Left ventricle myocardium superior (tissue), 1 donor: Measurements from ENCODE around the gene AKNA. TPM values are rescaled to one million over a fixed set of nuclear protein-coding genes. Genes with fewer than 3 reads are reported as not detected.

ENCODE experiments used
- ATAC-seq: fragments of 200-7000 bp; cut with Tn5 transposase; one replicate; pipeline ENCODE4 v1.9.1; 2020; ENCODE audit warnings: mild to moderate bottlenecking, moderate library complexity
- DNase-seq: peaks from one replicate; pipeline ENCODE4 v3.0.0-alpha.2; 2020
- intact Hi-C: fragments of 100-400 bp; cut with micrococcal nuclease; formaldehyde crosslinking; loops from one replicate; pipeline ENCODE4 v1.11.0; 2022
- total RNA-seq: library from RNA; stranded (reverse); fragmentation: NEBNext Ultra II Directional; extraction: Animal tissue kit (Norgen Biotek cat#: 25700); gene quantifications from one replicate; pipeline ENCODE4 v1.2.1, GENCODE V29; 2021
- donor health status: DM: no; HTN: yes; CAD: no; lungs with severe emphysema.

Gene AKNA
- total RNA-seq, 1 donor from 2014 or later: 5.1 TPM

DNA sequence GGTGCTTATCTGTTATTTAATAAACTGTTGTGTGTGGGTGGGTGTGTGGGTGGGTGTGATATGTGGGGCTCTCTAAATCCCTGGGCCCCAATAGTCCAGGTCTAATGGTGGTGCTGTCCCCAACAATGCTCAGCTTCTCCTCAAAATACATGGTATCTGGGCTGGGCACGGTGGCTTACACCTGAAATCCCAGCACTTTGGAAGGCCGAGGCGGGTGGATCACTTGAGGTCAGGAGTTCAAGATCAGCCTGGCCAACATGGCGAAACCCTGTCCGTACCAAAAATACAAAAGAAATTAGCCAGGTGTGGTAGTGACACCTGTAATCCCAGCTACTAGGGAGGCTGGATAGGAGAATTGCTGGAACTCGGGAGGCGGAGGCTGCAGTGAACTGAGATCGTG, 69.4 kb downstream of the AKNA start:
- intact Hi-C loops: no loop called here
- DNase-seq (no peak), ATAC-seq (no peak)

DNA sequence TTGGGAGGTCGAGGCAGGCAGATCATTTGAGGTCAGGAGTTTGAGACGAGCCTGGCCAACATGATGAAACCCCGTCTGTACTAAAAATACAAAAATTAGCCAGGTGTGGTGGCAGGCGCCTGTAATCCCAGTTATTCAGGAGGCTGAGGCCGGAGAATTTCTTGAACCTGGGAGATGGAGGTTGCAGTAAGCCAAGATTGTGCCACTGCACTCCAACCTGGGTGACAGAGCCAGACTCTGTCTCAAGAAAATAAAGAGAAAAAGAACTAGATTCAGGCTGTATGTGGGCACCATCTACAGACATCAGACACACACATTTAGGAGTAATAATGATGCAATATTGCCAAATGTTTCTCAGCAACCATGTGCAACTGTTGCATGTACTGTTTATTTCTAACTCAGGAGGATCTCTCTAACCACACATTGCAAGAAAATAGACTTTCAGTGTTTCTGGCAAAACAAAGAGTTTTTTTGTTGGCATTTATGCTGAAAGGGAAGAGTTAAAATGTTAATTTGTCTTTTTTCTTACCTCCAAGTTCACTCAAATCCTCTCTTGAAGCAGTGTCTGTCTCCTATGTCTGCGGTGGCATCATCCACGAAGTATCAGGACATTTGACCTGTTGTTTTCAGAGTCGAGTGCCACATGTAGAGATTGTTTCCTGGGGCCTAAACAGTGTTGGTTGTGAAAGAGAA, 70.0 kb downstream of the AKNA start:
- ATAC-seq: no peak
- no peak for DNase-seq
- intact Hi-C loops: no loop called here

DNA sequence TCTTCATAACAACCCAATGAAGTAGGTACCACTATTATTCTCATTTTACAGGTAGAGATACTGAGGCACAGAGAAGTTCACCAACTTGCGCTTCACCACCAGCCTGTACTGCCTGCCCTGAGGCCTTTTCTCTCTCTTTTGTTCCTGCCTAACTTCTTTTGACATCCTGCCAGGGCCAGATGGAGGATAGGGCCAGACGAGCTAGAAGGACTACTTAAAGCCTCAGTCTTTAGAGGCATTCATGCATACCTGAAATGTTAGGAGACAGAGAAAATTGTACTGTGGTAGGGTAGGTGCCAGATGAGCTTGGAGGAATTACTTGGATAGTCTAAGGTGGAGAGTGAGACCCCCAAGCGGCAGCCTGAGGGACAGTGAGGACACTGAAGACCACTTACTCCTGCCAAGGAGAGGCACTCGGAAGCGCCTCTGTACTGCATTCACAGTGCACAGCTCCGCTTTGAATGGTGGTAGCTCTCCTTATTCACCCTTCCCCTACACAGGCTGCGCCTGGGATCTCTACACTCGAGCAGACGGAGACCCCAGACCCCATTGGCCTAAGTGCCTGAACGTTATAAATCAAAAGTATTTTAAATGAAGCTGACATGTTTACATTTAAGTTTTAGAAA, 71.1 kb downstream of the AKNA start:
- ATAC-seq (no peak), DNase-seq (no peak)

DNA sequence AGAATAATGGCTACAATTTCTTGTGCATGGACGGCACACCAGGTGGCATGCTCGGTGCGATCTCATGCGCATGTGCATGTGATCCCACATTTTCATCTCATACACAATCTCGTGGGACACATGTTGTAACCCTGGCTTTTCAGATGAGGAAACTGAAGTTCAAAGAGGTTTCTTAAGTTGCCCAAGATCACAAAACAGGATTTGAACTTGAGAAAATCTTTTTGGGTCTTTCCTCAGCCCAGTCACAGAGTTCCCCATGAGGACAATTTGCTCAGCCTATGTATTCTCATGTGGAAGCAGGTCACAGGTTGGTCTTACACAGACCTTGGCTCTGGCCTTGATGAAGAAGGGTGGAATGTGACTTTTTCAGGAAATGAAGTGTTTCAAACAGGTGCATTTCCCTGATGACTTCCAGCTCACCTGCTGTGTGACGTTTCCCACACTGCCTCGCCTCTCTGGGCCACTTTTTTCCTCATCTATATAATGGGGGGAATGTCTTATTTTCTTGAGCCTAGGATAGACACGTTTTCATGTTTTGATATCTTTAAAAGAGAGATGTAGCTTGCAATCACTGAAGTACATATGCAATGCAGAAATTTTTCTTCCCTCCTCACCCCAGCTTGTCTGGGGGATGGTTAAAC, 71.9 kb downstream of the AKNA start:
- intact Hi-C loops: no loop called here
- no peak for DNase-seq
- ATAC-seq: no peak

More for the DNA sequence above, 71.1 kb downstream of the AKNA start:
- intact Hi-C loops: no loop called here

DNA sequence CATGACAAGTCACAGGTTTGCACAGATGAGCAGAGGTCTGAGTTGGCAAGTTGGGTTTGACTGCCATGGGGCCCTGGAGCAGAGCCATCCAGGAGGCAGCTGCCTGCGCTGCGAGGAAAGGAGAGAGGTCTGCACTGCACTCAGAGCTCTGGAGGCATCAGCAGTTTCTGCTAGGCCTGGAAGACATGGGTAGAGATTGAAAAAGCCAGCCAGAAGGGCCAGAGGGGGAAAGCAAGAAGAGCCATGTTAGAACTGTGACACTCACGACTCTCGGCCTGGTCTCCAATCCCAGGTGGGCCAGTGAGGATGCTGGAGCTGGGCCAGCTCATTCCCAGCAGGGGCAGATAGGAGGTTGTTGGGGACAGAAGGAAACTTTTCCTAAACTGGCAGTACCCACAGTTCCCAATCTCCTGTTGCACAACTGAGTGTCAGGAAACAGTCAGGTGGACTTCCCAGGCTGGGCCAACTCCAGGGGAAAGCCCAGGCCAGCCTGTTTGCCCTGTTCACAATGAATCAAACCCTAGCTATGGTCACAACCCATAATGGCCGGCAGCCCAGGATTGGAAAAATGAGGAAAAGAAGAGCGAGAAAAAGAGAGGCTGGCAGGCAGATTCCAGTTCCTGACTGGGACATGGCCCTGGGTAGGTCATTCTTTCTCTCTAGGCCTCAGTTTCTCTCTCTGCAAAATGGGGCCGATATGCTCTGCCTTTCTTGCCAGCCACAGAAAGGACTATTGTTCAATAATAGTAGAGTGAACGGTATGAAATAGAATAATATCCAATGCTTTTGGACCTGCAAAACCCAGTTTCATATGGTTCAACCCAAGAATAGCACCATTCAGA, 72.7 kb downstream of the AKNA start:
- ATAC-seq: no peak
- intact Hi-C loops: no loop called here

DNA sequence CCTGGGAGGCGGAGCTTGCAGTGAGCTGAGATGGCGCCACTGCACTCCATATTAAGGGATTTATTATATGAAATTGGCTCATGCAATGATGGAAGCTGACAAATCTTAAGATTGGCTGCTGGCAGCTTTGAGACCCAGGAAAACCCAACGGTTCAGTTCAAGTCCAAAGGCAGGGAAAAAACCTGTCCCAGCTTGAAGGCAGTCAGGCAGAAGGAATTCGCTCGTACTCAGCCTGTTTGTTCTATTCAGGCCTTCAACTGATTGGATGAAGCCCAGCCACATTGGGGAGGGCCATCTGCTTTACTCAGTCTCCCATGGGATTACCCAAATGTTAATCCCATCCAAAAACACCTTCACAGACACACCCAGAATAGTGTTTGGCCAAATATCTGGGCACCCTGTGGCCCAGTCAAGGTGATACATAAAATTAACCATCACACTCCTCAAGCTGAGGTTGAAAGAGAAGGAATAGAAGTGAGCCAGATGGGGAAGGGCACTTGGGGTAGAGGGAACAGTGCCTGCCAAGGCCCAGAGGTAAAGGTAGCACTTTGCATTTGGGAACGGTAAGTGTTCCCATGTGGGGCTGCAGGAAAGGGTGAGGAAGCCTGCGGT, 73.4 kb downstream of the AKNA start:
- intact Hi-C loops: no loop called here
- ATAC-seq (no peak), DNase-seq (no peak)

More for the DNA sequence above, 72.7 kb downstream of the AKNA start:
- no peak for DNase-seq

DNA sequence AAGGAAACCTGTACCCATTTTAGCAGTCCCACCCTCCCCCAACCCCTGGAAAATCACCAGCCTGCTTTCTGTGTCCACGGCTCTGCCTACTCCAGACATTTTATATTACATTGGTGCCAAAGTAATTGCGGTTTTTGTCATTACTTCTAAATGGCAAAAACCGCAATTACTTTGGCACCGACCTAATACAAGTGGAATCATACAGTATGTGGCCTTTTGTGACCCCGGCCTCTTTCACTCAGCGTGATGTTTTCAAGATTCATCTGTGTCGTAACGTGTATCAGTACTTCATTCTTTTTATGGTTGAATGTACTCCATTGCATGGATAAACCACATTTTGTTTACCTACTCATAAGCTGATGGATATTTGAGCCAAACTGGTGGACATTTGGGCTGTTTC, 74.6 kb downstream of the AKNA start:
- no peak for DNase-seq
- intact Hi-C loops: no loop called here
- no peak for ATAC-seq

DNA sequence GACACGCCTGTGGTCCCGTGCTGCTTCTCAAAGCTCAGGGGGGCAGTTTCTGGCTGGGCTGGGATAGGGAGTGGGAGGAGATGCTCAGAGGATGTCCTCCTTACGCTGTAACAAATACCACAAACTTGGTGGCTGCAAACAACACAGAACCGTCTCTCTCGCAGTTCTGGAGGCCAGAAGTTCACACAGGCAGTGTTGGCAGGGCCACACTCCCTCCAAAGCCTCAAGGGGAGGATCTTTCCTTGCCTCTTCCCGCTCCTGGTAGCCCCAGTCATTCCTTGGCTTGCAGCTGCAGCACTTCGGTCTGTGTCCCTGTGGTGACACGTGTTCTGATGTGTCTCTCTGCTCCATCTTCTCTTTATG, 75.3 kb downstream of the AKNA start:
- intact Hi-C loops: no loop called here
- no peak for DNase-seq
- ATAC-seq: no peak

DNA sequence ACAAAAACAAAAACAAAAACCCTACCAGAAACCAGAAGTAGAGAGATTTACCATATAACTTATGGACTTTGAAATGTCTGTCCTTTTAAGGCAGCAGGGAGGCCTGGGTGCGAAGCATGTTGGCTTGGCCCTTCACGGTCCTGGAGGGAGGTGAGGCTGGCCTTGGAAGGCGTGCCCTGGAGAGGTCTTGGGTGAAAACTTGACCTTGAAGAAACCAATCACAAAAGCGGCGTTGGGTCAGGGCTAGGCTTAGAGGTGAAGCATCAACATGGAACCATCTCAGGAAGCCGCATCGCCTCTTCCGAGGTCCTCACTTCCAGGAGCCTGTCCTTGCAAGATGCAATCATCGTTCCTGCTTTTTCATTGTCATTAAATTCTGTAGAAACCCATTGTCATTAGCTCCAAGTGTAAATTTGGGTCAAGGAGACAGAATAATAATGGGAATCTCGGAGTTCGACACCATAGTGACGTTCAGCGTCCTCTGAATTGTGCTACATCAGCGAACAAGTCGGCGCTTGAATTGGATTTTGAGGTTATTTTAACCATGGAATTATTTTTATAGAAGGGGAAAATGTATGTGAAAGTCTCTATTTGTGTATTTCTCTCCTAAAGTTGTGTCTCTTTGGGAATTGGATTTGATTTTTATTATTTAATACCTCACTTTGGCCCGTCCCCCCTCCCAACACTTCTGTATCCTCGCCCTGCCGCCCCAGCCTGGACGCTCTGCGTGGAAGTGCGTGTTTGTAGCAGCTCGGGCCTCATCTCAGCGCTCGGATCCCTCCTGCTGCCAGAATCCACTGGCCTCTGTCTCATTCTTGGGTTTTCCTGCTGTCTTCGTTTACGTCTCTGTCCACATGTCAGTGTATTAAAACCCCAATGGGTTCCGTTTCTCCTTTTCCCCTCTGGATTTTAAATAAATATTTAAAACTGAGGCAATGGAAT, 75.9 kb downstream of the AKNA start:
- ATAC-seq (no peak), DNase-seq (no peak)
- intact Hi-C loops: no loop called here

DNA sequence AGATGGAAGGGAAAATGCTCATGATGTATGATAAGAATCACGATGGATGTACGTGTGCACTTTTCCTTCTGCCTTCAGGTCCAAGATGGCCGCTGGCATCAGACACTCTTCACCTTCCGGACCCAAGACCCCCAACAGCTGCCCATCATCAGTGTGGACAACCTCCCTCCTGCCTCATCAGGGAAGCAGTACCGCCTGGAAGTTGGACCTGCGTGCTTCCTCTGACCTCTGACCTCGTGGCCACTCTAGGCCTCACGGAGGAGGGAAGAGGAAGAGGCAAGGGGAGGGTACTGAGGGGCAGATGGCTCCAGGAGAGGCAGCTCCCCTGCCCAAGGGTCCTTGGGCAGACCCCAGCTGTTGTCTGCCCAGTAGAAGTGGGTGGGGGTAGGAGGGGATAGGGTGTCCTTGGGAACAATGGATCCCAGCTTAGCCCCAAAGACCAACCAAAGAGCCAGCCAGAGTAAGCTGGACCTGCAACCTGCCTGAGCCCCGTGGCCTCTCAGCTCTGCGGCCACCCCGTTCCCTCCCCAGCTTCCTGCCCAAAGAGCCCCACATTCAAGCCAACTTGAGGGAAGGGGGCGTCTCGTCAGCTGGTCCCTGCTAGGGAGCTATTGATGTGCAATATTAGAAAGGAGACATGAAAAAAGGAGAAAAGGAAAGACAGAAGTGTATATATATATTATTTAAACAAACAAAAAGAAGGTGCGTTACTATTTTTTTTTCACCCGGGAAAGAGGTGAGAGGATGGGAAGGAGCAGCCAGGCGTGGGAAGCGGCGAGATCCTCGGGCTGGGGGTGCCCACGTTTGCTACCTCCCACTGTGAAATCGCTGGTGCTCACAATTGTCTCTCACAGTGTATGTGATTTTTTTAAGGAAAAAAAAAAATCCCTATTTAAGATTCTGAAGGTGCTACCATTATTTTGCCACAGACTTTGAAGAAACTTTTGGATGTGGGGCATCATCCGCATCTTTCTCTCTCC, 77.0 kb downstream of the AKNA start:
- intact Hi-C loops: no loop called here
- no peak for DNase-seq
- ATAC-seq: no peak

DNA sequence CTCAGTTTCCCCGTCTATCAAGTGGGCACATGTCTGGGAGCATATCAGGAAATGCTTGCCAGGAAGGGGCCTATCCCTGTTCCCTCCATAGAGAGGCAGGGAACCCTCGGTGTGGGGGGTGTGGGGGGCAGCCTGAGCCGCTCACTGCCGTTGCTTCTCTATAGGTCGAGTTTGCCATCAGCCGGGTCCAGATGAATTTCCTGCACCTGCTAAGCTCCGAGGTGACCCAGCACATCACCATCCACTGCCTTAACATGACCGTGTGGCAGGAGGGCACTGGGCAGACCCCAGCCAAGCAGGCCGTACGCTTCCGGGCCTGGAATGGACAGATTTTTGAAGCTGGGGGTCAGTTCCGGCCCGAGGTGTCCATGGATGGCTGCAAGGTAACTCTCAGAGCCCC, 78.7 kb downstream of the AKNA start:
- intact Hi-C loops: no loop called here
- ATAC-seq (no peak), DNase-seq (no peak)

DNA sequence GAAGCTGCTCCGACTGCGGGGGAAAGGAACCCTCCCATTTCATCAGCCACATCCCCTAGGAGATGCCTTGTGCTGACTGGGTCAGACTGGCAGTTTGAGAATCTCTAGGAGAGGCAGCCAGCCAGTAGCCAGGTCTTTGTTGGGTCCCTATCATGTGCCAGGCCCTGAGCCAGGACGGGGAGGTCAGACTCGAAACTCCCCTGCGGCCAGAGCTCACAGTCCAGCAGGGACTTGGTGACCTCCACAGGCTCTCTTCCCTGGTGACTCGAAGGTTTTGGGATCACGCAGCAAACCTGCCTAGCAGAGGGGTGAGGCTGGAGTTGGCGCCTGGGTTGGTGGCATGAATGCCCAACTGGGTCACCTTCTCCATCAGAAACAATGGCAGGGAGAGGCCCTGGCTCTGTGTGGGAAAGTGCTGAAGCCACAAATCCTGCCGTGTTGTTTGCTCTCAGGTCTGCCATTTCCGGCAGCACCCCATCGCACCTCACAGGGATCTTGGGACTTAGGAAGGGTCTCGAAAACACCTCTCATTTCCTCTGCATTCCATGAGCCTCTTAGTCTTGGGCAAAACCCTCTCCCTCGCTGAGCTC, 79.3 kb downstream of the AKNA start:
- ATAC-seq (no peak), DNase-seq (no peak)
- intact Hi-C loops: no loop called here

DNA sequence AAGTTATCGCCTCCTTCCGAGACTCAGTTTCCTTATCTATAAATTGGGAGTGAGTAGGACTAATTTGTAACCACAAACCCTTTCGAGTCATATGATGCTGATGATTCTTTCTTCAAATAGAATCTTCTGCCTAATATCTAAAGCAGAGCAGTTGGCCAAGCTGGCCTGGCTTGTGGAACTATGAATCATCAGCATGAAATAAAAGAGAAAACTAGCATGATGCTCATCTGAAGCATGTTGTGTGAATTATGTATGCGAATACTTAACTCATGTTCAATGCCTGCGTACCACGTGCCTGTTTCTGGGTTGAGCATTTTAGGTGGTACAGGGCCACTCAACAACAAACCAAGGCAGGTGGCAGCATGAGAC, 79.9 kb downstream of the AKNA start:
- ATAC-seq (no peak), DNase-seq (no peak)
- intact Hi-C loops: no loop called here

DNA sequence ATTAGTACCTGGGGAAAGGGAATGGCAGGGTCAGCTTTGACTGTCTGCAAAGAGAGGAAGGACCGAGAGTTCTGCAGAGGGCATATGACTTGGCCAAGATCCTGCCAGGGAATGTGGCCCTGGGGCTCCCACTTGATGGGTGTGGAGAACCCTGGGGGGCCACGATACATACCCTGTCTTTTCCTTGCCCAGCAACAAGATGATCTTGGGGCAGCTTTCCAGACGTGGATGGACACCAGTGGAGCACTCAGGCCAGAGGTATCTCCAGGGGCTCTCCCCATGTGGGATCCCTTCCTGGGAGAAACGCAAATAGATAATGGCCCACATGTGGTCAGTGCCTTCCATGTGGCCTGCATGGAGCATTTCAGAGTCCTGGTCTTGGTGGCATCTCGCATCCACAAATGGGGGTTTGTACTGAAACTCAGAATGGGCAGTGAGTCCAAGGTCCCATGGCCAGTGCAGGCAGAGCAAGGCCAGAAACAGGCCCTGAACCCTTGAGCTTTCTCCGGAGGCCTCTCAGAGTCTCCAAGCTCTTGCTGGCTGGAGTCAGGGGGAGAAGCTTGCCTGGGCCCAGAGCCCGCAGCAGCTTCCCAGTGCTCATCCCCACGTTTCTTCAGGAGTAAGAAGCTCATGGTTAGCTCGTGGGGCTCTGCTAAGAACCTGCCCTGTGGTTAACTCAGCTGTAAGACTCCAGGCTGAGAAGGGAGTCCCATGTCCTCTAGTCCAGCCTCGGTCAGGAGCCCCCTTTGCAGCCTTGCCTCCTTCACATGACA, 83.2 kb downstream of the AKNA start:
- DNase-seq: no peak
- ATAC-seq: no peak
- intact Hi-C loops: no loop called here

DNA sequence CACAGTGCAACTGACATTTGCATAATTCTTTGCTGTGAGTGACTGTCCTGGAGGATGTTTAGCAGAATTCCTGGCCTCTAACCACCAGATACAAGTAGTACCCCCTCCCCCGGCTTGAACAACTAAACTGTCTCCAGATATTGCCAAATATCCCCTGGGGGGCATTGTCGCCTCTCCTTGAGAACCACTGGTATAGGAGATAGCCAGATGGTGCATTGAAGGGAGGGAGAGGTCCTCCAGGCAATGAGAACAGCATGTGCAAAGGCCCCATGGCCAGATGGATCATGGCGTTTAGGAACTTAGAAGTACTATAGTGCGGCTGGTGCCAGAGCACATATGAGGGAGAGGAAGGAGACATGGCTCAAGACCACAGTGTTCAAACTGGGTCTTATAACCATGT, 83.8 kb downstream of the AKNA start:
- ATAC-seq (no peak), DNase-seq (no peak)
- intact Hi-C loops: no loop called here

DNA sequence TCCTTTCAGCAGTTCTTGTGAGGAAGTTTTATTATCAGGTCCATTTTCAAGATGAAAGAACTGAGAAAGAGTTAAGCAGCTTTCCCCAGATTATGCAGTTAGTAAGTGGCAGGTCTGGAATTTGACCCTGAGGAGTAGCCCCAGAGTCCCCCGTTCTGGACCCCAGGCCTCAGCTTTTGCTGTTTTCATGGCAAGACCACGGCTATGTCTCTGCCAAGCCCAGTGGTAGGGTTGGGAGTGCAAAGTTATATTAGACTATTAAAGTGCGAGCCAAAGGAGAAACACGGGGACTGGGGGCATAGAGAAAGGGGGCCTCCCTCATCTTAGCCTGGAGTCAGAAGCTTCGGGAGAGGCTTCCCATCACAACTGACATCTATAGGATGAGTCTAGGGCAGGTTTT, 84.2 kb downstream of the AKNA start:
- DNase-seq (no peak), ATAC-seq (no peak)
- intact Hi-C loops: no loop called here
